GM20000 (cell line): Measurements from ENCODE around the gene CATSPER4.

Source experiments
- DNase-seq: peaks from one replicate; pipeline ENCODE4 v3.0.0; 2012; ENCODE audit warnings: low spot score
- TF ChIP-seq, protein P1 (sequence below): IDR thresholded peaks from 2 replicates; pipeline ENCODE4 v1.5.1; 2012; ENCODE audit warnings: mild to moderate bottlenecking, control low read depth; ENCODE audit errors: extremely low read depth, missing control alignments

The CATSPER4 gene

DNA sequence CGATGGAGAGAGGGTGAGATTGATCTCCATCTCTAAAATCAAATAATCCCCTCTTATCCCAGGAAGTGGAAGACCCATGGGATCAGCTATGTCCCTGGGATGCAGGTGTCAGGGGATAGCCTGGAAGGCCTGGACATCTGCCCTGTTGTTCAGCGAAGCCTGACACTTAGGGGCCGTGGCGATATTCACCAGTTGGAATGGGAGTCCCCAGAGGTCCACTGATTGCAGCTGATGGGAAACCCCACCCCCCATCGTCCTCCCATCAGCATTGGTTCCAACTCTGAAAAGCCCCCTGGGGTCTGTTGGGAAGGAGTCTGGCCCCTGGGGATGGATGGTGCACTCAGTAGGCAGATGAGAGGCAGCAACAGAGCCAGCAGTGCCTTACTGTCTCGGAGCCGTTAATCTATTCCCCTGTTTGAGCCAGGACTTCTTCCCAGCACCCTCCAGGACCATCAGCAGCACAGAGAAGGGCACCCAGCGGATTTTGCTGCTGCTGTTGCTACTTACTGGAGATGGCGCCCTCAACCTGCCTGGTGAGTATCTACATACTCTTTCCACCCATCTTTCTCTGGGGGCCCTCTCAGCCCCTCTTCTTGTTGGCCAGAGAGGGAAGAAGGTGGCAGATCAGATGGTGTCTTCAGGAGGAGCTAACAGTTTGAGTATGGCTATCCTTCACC lies 13.4 kb downstream of the CATSPER4 start:
- TF ChIP-seq, protein P1, sequence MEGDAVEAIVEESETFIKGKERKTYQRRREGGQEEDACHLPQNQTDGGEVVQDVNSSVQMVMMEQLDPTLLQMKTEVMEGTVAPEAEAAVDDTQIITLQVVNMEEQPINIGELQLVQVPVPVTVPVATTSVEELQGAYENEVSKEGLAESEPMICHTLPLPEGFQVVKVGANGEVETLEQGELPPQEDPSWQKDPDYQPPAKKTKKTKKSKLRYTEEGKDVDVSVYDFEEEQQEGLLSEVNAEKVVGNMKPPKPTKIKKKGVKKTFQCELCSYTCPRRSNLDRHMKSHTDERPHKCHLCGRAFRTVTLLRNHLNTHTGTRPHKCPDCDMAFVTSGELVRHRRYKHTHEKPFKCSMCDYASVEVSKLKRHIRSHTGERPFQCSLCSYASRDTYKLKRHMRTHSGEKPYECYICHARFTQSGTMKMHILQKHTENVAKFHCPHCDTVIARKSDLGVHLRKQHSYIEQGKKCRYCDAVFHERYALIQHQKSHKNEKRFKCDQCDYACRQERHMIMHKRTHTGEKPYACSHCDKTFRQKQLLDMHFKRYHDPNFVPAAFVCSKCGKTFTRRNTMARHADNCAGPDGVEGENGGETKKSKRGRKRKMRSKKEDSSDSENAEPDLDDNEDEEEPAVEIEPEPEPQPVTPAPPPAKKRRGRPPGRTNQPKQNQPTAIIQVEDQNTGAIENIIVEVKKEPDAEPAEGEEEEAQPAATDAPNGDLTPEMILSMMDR, result no peak
- DNase-seq, result no peak

DNA sequence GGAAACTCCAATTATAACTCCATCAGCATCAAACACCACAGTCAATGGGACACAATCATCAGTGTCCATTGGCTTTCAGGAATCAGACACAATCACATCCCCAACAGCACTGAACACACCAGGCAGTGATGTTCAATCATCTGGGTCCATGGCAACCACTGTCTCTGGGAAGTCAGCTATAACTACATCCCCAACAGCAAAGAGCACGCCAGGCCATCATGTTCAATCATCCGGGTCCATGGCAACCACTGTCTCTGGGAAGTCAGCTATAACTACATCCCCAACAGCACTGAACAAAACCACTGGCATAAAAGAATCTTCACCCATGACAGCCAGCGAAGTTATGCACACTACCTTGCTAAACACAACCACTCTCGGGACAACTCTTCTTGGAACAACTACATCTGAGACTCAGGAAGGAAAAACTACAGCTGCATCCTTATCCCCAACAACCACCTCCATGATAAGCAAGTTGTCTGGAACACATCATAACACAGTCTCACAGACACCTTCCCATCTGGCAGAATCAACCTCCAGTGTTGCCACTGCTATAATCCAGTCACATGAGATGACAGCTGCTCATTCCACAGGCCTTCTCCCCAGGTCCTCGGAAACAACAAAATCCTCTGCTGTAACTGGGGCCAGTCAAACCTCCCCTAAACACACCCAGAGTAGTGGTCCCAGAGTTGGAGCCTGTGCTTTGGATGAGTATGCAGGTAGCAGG lies 19.9 kb downstream of the CATSPER4 start:
- DNase-seq, result no peak
- TF ChIP-seq, protein P1, result no peak

DNA sequence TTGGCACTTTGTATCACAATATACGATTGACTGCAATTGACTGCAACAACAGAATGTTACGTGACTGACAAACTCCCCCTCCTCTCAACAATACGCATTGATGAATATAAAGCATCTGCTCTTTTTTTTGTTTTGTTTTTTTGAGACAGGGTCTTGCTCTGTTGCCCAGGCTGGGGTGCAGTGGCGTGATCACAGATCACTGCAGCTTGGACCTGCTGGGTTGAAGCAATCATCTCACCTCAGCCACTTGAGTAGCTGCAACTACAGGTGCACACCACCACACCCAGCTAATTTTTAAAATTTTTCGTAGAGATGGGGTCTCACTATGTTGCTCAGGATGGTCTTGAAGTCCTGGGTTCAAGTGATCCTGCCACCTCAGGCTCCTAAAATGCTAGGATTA lies 22.3 kb downstream of the CATSPER4 start:
- TF ChIP-seq, protein P1, result no peak

DNA sequence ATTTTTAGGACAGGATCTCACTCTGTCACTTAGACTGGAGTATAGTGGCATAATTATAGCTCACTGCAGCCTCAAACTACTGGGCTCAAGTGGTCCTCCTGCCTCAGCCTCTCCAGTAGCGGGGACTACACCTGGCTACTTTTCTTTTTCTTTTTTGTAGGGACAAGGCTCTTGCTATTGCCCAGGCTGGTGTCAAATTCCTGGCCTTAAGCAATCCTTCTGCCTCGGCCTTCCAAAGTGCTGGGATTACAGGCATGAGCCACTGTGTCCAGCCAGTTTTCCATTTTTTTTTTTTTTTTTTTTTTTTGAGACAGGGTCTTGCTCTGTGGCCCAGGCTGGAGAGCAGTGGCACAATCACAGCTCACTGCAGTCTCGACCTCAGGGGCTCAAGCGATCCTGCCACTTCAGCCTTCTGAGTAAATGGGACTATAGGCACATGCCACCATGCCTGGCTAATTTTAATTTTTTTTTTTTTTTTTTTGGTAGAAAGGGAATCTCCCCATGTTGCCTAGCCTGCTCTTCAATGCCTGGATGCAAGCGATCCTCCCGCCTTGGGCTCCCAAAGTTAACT lies 23.0 kb downstream of the CATSPER4 start:
- TF ChIP-seq, protein P1, result no peak
- no peak for DNase-seq

More for the DNA sequence above, 22.3 kb downstream of the CATSPER4 start:
- DNase-seq, result no peak

DNA sequence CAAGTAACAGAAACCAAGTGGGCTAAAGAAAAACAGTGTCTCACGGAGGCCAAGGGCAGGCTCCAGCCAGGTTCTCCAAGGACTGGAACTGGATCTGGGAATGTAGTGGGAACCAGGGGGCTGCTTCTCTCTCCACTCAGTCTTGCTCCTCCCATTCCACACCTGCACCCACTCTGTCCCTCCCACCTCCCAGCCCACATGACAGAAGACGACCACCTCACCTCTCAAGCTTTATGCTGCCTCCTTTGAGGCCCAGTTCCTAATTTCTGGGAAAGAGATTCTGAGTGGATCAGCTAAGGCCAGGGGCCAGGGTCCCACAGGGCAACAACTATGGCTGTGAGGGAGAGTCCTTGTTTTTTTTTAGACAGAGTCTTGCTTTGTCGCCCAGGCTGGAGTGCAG lies 24.8 kb downstream of the CATSPER4 start:
- no peak for DNase-seq
- TF ChIP-seq, protein P1, result no peak

DNA sequence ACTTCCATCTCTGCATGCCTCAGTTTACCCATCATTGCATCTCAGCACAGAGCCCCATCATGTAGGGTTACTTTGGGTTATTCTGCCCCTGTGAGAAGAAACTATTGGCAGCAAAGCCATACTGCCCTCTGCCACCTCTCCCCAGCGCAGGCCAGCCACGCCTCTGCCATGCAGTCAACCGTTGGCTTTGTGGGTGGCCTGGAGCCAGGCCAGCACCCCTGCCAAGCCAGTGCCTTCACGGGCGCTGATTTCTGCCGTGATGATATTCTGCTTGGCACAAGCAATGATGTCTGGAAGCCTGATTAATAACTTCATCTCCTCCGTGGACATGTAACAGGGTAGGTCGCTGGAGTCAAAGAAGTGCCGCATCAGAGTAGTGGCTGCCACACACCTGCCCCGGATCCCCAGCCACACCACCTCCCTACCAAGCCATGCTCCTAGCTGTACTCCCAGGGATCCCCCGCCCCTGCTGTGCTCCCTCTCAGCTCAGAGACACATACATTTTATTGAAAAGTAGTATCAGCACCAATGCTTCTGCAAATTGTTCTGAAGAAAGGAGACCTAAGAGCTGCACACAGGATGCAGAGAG lies 28.6 kb downstream of the CATSPER4 start:
- no peak for DNase-seq
- TF ChIP-seq, protein P1, result no peak
